Panc1 (cell line): ENCODE data around the gene SBNO2.

Source experiments
- CTCF ChIP-seq: fragments of 450-650 bp; IDR thresholded peaks from 2 replicates; pipeline ENCODE4 v1.5.1; 2017; ENCODE audit warnings: mild to moderate bottlenecking
- POLR2AphosphoS5 ChIP-seq: IDR thresholded peaks from 2 replicates; pipeline ENCODE4 v1.6.1; 2012; ENCODE audit warnings: mild to moderate bottlenecking, low read depth, low read length, moderate library complexity
- REST ChIP-seq, 2 experiments: IDR thresholded peaks; 2 replicates each; pipeline ENCODE4 v1.6.1; 2011 to 2012; ENCODE audit warnings: low read depth in 2 of 2, control low read depth in 1 of 2, low read length in 1 of 2, mild to moderate bottlenecking in 1 of 2, moderate library complexity in 1 of 2; ENCODE audit not compliant: insufficient read depth in 1 of 2
- SIN3A ChIP-seq: IDR thresholded peaks from 2 replicates; pipeline ENCODE4 v1.6.1; 2012; ENCODE audit warnings: low read depth, mild to moderate bottlenecking, low read length, moderate library complexity, borderline replicate concordance; ENCODE audit not compliant: insufficient read depth
- TCF7L2 ChIP-seq: IDR thresholded peaks from 2 replicates; pipeline ENCODE4 v1.6.1; 2011; ENCODE audit warnings: mild to moderate bottlenecking, low read depth, low read length, inconsistent platforms

- TF ChIP-seq POLR2AphosphoS5 (no peak), CTCF (no peak), REST (IDR thresholded peaks at IDR 0.05; ENCODE audit: insufficient read depth in 1 of 2, low read depth in 2 of 2, low read length in 1 of 2) (no peak), SIN3A (no peak), TCF7L2 (no peak)
Observed at GRCh38 chr19:1087813-1088415, 86.2 kb downstream of the SBNO2 start.
